Gastroesophageal sphincter (tissue), 3 donors: ENCODE measurements around the gene NMRAL1.

Experiments used
- CTCF ChIP-seq, 4 experiments: fragments of 200-600 bp in 2 of 4; fragments of 450-650 bp in 2 of 4; sonication (generic) in 1 of 4; IDR thresholded peaks; one replicate each; pipeline ENCODE4 v1.5.1; 2017 to 2019; ENCODE audit warnings: antibody characterized with exemption in 4 of 4, mild to moderate bottlenecking in 2 of 4, moderate library complexity in 2 of 4
- POLR2AphosphoS5 ChIP-seq: sonication (generic); formaldehyde crosslinking; IDR thresholded peaks from one replicate; pipeline ENCODE4 v1.6.1; 2017; ENCODE audit warnings: antibody characterized with exemption

GRCh38 chr16:4450430-4450829 lies 24.0 kb downstream of the NMRAL1 start:
- TF ChIP-seq CTCF (IDR thresholded peaks at IDR 0.05) (no peak), POLR2AphosphoS5 (no peak)
